Suppressor macrophage treated with lipopolysaccharide for 4 hours (primary cell): ENCODE measurements around the gene BBOF1.
A peak's percentile ranks its signal among the peaks of the same experiment; 100 is the strongest.

Experiments used
- DNase-seq: peaks from one replicate; pipeline ENCODE4 v3.0.0-alpha.2; 2020

The BBOF1 gene

DNA sequence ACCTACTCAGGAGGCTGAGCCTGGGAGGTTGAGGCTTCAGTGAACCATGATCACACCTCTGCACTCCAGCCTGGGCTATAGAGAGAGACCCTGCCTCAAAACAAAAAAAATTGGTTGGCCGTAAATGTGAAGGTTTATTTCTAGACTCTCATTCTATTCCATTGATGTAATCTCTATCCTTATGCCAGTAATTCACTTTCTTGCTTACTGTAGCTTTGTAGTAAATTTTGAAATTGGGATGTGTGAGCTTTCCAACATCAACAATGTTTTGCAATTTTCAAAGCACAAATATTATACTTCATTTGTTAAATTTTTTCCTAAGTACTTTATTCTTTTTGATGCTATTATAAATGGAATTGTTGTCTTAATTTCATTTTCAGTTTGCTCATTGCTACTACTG lies 90.2 kb downstream of the BBOF1 start:
- DNase-seq = no peak

DNA sequence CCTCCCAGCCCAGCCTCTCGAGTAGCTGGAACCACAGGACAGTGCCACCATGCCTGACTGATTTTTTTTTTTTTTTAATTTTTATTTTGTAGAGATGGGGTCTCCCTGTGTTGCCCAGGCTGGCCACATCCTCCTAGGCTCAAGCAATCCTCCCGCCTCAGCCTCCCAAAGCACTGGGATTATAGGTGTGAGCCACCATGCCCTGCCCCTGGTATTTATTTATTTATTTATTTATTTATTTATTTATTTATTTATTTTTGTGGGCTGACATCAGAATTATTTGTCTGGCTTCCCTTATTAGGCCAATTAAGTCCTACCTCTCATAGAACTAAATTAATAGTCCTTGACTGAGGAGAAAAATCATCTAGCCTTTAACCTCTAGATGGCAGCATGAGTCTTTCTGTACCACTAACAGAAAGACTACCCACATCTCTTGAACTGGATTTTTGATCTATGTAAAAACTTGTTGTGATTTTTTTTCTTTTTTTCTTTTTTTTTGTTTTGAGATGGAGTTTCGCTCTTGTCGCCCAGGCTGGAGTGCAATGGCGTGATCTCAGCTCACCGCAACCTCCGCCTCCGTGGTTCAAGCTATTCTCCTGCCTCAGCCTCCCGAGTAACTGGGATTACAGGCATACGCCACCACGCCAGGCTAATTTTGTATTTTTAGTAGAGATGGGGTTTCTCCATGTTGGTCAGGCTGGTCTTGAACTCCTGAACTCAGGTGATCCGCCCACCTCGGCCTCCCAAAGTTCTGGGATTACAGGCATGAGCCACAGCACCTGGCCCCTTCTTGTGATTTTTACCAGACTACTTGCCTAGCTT lies 92.5 kb downstream of the BBOF1 start:
- DNase-seq = peak; percentile 77
